Esophagus muscularis mucosa (tissue), 3 donors: ENCODE measurements around the gene DUS1L.

Source experiments
- POLR2A ChIP-seq: fragments of 450-650 bp; IDR thresholded peaks from one replicate; pipeline ENCODE4 v1.6.1; 2017; ENCODE audit warnings: antibody characterized with exemption, moderate library complexity, mild to moderate bottlenecking, low read depth
- TF ChIP-seq, protein P1 (sequence below), 3 experiments: fragments of 200-600 bp in 2 of 3; fragments of 450-650 bp in 1 of 3; sonication (generic) in 2 of 3; IDR thresholded peaks; one replicate each; pipeline ENCODE4 v1.5.1; 2017 to 2019; ENCODE audit warnings: antibody characterized with exemption in 3 of 3, mild to moderate bottlenecking in 2 of 3, moderate library complexity in 1 of 3

DNA sequence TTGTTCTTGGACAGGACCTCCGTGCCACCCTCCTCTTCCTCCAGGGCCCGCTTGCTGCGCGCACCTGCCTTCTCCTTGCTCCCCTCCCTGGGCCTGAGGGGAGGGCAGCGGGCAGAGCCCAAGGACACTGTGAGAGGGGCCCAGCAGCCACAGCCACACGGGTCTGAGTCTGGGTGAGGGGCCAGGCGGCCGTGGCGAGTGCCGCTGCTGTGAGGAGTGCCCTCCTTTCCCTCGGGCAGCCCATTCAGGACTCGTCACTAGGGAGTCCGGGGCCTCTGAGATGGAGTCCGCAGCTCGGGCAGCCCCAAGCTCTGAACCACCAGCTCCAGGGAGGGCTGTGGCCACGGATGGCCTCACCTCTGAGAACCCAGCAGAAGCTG, 5.6 kb downstream of the DUS1L start:
- TF ChIP-seq, protein P1, sequence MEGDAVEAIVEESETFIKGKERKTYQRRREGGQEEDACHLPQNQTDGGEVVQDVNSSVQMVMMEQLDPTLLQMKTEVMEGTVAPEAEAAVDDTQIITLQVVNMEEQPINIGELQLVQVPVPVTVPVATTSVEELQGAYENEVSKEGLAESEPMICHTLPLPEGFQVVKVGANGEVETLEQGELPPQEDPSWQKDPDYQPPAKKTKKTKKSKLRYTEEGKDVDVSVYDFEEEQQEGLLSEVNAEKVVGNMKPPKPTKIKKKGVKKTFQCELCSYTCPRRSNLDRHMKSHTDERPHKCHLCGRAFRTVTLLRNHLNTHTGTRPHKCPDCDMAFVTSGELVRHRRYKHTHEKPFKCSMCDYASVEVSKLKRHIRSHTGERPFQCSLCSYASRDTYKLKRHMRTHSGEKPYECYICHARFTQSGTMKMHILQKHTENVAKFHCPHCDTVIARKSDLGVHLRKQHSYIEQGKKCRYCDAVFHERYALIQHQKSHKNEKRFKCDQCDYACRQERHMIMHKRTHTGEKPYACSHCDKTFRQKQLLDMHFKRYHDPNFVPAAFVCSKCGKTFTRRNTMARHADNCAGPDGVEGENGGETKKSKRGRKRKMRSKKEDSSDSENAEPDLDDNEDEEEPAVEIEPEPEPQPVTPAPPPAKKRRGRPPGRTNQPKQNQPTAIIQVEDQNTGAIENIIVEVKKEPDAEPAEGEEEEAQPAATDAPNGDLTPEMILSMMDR (IDR thresholded peaks at IDR 0.05) = no peak
- TF ChIP-seq POLR2A = no peak
